SK-MEL-5 (cell line): ENCODE data around the gene GFI1. TPM values are rescaled to one million over a fixed set of nuclear protein-coding genes. Genes with fewer than 3 reads are reported as not detected.
"Not testable (repeated sequence)": the region's sequence is repeated elsewhere in the genome, so short reads cannot be mapped to it uniquely, and the experiment has no call there.

ENCODE experiments used
- DNase-seq: peaks from one replicate; pipeline ENCODE4 v3.0.0-alpha.2; 2016; ENCODE audit warnings: low read depth, low spot score
- in situ Hi-C: cut with HindIII; loops from 2 replicates; pipeline ENCODE4 v1.10.0; 2016; ENCODE audit warnings: low sequenced_read_pairs, high pct_unique_total_duplicates, low pct_unique_long_range_greater_than_20kb
- total RNA-seq: library from RNA; depleted of rRNA; stranded (reverse); fragments of >200 nt; shearing (Covaris generic); gene quantifications from 2 replicates; pipeline ENCODE4 v1.2.3, GENCODE V29; 2014; rRNA removed

GFI1 gene
- total RNA-seq, 1 experiment from 2014 or later = 0.08 TPM

- DNase-seq = no peak
- in situ Hi-C loops = no loop called here
Measured at GRCh38 chr1:92443893-92444292, 42.8 kb downstream of the GFI1 start.

- in situ Hi-C loops = no loop called here
- no peak for DNase-seq
Measured at GRCh38 chr1:92442351-92442750, 44.4 kb downstream of the GFI1 start.

- DNase-seq = no peak
- in situ Hi-C loops = no loop called here
Measured at GRCh38 chr1:92441697-92442342, 44.9 kb downstream of the GFI1 start.

- in situ Hi-C loops = no loop called here
- no peak for DNase-seq
Measured at GRCh38 chr1:92441316-92441696, 45.4 kb downstream of the GFI1 start.

GRCh38 chr1:92439291-92439690, 47.4 kb downstream of the GFI1 start:
- in situ Hi-C loops = no loop called here
- DNase-seq = no peak

GRCh38 chr1:92434572-92434971, 52.2 kb downstream of the GFI1 start:
- DNase-seq, in situ Hi-C loops: not testable (repeated sequence)

GRCh38 chr1:92430030-92430429, 56.7 kb downstream of the GFI1 start:
- in situ Hi-C loops = no loop called here
- DNase-seq = no peak

- in situ Hi-C loops = no loop called here
- DNase-seq = no peak
Measured at GRCh38 chr1:92425617-92426016, 61.1 kb downstream of the GFI1 start.

Other genes with a start within 250 kb of the GFI1 start
- gene GLMN, start 187.9 kb downstream of the GFI1 start, total RNA-seq = 13.6 and 14.3 TPM in 2 replicates
- 22.6 TPM in 2 replicates for gene RPAP2, start 187.9 kb downstream of the GFI1 start, total RNA-seq